ENCODE results near the gene ACE2.

ACE2 gene

DNA sequence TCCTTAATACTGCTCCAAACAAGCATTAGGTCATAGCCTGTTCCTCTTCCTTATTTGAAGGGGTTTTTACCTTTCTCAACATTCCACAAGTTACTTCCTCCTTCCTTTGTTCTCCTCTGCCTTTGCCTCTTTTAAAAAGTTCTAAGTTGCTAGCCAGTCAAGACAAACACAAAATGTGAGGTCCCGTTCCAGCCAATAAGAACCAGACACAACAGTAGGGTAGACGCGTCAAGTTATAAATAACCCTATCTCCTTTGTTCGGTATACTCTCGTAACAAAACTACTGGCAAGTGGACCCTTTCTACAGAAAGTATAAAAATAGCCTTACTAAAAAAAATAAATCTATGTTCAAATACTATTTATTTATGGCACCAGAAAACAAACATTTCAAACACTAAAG, 6.3 kb upstream of the ACE2 start:
- Histone ChIP-seq H3K27me3 (ENCODE audit: insufficient read depth, low read length) (no peaks in the 10 kb centered on the region), H3K79me2 (ENCODE audit: control insufficient read depth, insufficient read depth, low read length, poor library complexity) (no peaks in the 10 kb centered on the region), H2AFZ (ENCODE audit: insufficient read depth, low read length, poor library complexity) (no peak overlapping the region), H3K4me3 (ENCODE audit: low read depth, low read length) (no peak overlapping the region), H2BK5ac (ENCODE audit: low read depth, low read length, poor library complexity) (no peak overlapping the region), H3K36me3 (ENCODE audit: control insufficient read depth in 1 of 2, insufficient read depth in 2 of 2, low read length in 2 of 2) (no peaks in the 10 kb centered on the region), H3K18ac (ENCODE audit: low read length) (no peak overlapping the region), H3K23ac (ENCODE audit: low read length) (no peak overlapping the region), H4K8ac (ENCODE audit: low read depth, low read length) (no peak overlapping the region), H4K91ac (ENCODE audit: low read depth, low read length) (no peak overlapping the region), H3K9ac (ENCODE audit: low read length) (no peak overlapping the region), H3K9me3 (ENCODE audit: insufficient read depth, low read depth, low read length) (no peaks in the 10 kb centered on the region), H3K27ac (ENCODE audit: low read depth, low read length) (no peak overlapping the region), H3K4me1 (ENCODE audit: control insufficient read depth in 1 of 2, insufficient read depth in 2 of 2, low read length in 2 of 2) (no peaks in the 10 kb centered on the region), H3K4ac (ENCODE audit: low read depth, low read length) (no peak overlapping the region), H3K79me1 (ENCODE audit: low read length) (no peaks in the 10 kb centered on the region), H4K12ac (ENCODE audit: low read depth, low read length) (no peak overlapping the region), H3K14ac (ENCODE audit: low read length) (no peak overlapping the region), H2BK12ac (ENCODE audit: low read length) (no peak overlapping the region), H2BK120ac (ENCODE audit: insufficient read depth, low read length, poor library complexity) (no peak overlapping the region), H2AK5ac (ENCODE audit: low read length) (no peak overlapping the region), H3K4me2 (ENCODE audit: low read length) (no peak overlapping the region)
- WGBS (ENCODE audit: extremely low coverage, insufficient coverage, insufficient read length): no CpG with 5 or more reads among the region's 5 CpGs
- no peak for DNase-seq

- no peak overlapping the region for H2AFZ ChIP-seq (ENCODE audit: insufficient read depth, low read length, poor library complexity)
- no peak for DNase-seq
- H4K91ac ChIP-seq (ENCODE audit: low read depth, low read length): no peak overlapping the region
- WGBS (ENCODE audit: extremely low coverage, insufficient coverage, insufficient read length): no CpG with 5 or more reads among the region's 1 CpG
- no peak overlapping the region for H3K9ac ChIP-seq (ENCODE audit: low read length)
- H3K79me2 ChIP-seq (ENCODE audit: control insufficient read depth, insufficient read depth, low read length, poor library complexity): no peaks in the 10 kb centered on the region
- no peak overlapping the region for H3K14ac ChIP-seq (ENCODE audit: low read length)
- H2BK5ac ChIP-seq (ENCODE audit: low read depth, low read length, poor library complexity): no peak overlapping the region
- H3K23ac ChIP-seq (ENCODE audit: low read length): no peak overlapping the region
- no peak overlapping the region for H4K8ac ChIP-seq (ENCODE audit: low read depth, low read length)
- H3K27ac ChIP-seq (ENCODE audit: low read depth, low read length): no peak overlapping the region
- H3K4ac ChIP-seq (ENCODE audit: low read depth, low read length): no peak overlapping the region
- no peaks in the 10 kb centered on the region for H3K36me3 ChIP-seq (ENCODE audit: control insufficient read depth in 1 of 2, insufficient read depth in 2 of 2, low read length in 2 of 2)
- H2AK5ac ChIP-seq (ENCODE audit: low read length): no peak overlapping the region
- H4K12ac ChIP-seq (ENCODE audit: low read depth, low read length): no peak overlapping the region
- no peaks in the 10 kb centered on the region for H3K4me1 ChIP-seq (ENCODE audit: control insufficient read depth in 1 of 2, insufficient read depth in 2 of 2, low read length in 2 of 2)
- H2BK12ac ChIP-seq (ENCODE audit: low read length): no peak overlapping the region
- H3K18ac ChIP-seq (ENCODE audit: low read length): no peak overlapping the region
- no peak overlapping the region for H3K4me2 ChIP-seq (ENCODE audit: low read length)
- no peaks in the 10 kb centered on the region for H3K79me1 ChIP-seq (ENCODE audit: low read length)
- H3K4me3 ChIP-seq (ENCODE audit: low read depth, low read length): no peak overlapping the region
- no peak overlapping the region for H2BK120ac ChIP-seq (ENCODE audit: insufficient read depth, low read length, poor library complexity)
- H3K9me3 ChIP-seq (ENCODE audit: insufficient read depth, low read depth, low read length): no peaks in the 10 kb centered on the region
- no peaks in the 10 kb centered on the region for H3K27me3 ChIP-seq (ENCODE audit: insufficient read depth, low read length)
Observed at GRCh38 chrX:15606136-15606535, 5.4 kb upstream of the ACE2 start.

DNA sequence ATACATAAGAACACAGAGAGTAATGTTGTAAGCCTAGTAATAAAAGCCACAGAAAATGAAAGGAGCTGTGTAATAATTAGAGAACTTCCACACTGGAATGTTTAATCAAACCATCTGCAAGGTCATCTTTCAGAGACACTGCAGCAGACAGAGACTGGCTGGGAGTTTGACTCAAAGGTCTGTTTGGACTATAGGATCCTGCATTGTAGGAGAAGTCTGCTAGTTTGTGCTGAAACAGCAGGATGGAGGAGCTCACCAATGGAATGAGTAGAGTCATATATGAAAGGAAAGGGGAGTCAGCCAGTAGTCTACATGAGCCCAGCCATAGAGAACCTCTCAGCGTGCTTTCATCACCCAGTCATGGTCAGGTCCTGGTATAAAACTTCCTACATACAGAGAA, 4.5 kb upstream of the ACE2 start:
- WGBS (ENCODE audit: extremely low coverage, insufficient coverage, insufficient read length): no CpG with 5 or more reads among the region's 1 CpG
- Histone ChIP-seq H3K4me2 (ENCODE audit: low read length) (no peak overlapping the region), H3K18ac (ENCODE audit: low read length) (no peak overlapping the region), H2BK5ac (ENCODE audit: low read depth, low read length, poor library complexity) (no peak overlapping the region), H4K91ac (ENCODE audit: low read depth, low read length) (no peak overlapping the region), H3K79me1 (ENCODE audit: low read length) (no peaks in the 10 kb centered on the region), H3K23ac (ENCODE audit: low read length) (no peak overlapping the region), H3K36me3 (ENCODE audit: control insufficient read depth in 1 of 2, insufficient read depth in 2 of 2, low read length in 2 of 2) (no peaks in the 10 kb centered on the region), H4K12ac (ENCODE audit: low read depth, low read length) (no peak overlapping the region), H2AK5ac (ENCODE audit: low read length) (no peak overlapping the region), H3K9ac (ENCODE audit: low read length) (no peak overlapping the region), H2BK12ac (ENCODE audit: low read length) (no peak overlapping the region), H3K79me2 (ENCODE audit: control insufficient read depth, insufficient read depth, low read length, poor library complexity) (no peaks in the 10 kb centered on the region), H4K8ac (ENCODE audit: low read depth, low read length) (no peak overlapping the region), H3K14ac (ENCODE audit: low read length) (no peak overlapping the region), H3K27me3 (ENCODE audit: insufficient read depth, low read length) (no peaks in the 10 kb centered on the region), H3K27ac (ENCODE audit: low read depth, low read length) (no peak overlapping the region), H3K4me1 (ENCODE audit: control insufficient read depth in 1 of 2, insufficient read depth in 2 of 2, low read length in 2 of 2) (no peaks in the 10 kb centered on the region), H2BK120ac (ENCODE audit: insufficient read depth, low read length, poor library complexity) (no peak overlapping the region), H3K4me3 (ENCODE audit: low read depth, low read length) (no peak overlapping the region), H3K9me3 (ENCODE audit: insufficient read depth, low read depth, low read length) (no peaks in the 10 kb centered on the region), H3K4ac (ENCODE audit: low read depth, low read length) (no peak overlapping the region), H2AFZ (ENCODE audit: insufficient read depth, low read length, poor library complexity) (no peak overlapping the region)
- no peak for DNase-seq

- Histone ChIP-seq H2AK5ac (ENCODE audit: low read length) (no peak overlapping the region), H2AFZ (ENCODE audit: insufficient read depth, low read length, poor library complexity) (no peak overlapping the region), H2BK5ac (ENCODE audit: low read depth, low read length, poor library complexity) (no peak overlapping the region), H3K79me2 (ENCODE audit: control insufficient read depth, insufficient read depth, low read length, poor library complexity) (no peaks in the 10 kb centered on the region), H3K27me3 (ENCODE audit: insufficient read depth, low read length) (no peaks in the 10 kb centered on the region), H4K12ac (ENCODE audit: low read depth, low read length) (no peak overlapping the region), H3K36me3 (ENCODE audit: control insufficient read depth in 1 of 2, insufficient read depth in 2 of 2, low read length in 2 of 2) (no peaks in the 10 kb centered on the region), H2BK120ac (ENCODE audit: insufficient read depth, low read length, poor library complexity) (no peak overlapping the region), H3K9ac (ENCODE audit: low read length) (no peak overlapping the region), H2BK12ac (ENCODE audit: low read length) (no peak overlapping the region), H3K4me2 (ENCODE audit: low read length) (no peak overlapping the region), H3K27ac (ENCODE audit: low read depth, low read length) (peak overlapping the region; percentile 46), H4K8ac (ENCODE audit: low read depth, low read length) (no peak overlapping the region), H3K4me3 (ENCODE audit: low read depth, low read length) (no peak overlapping the region), H3K79me1 (ENCODE audit: low read length) (peaks cover 3% of the 10 kb centered on the region), H3K23ac (ENCODE audit: low read length) (no peak overlapping the region), H3K18ac (ENCODE audit: low read length) (no peak overlapping the region), H3K4ac (ENCODE audit: low read depth, low read length) (no peak overlapping the region), H4K91ac (ENCODE audit: low read depth, low read length) (no peak overlapping the region), H3K4me1 (ENCODE audit: control insufficient read depth in 1 of 2, insufficient read depth in 2 of 2, low read length in 2 of 2) (peaks cover 0 to 4% of the 10 kb centered on the region in 2 experiments), H3K9me3 (ENCODE audit: insufficient read depth, low read depth, low read length) (no peaks in the 10 kb centered on the region), H3K14ac (ENCODE audit: low read length) (no peak overlapping the region)
- no CpG with 5 or more reads among the region's 5 CpGs for WGBS (ENCODE audit: extremely low coverage, insufficient coverage, insufficient read length)
- DNase-seq: peak in 1 of 2 donors; percentile 8
Observed at GRCh38 chrX:15602761-15603160, 2.0 kb upstream of the ACE2 start.
